ENCODE measurements around the gene TMEM167A.

The TMEM167A gene, protein sequence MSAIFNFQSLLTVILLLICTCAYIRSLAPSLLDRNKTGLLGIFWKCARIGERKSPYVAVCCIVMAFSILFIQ

GRCh38 chr5:83076742-83077661 lies at the start of gene TMEM167A, which contains the start of gene XRCC4:
TSS of gene TMEM167A (minus strand) at chr5:83077394. CDS start at chr5:83077323, 71 bp downstream.
TSS of gene XRCC4 (plus strand) at chr5:83077547. CDS start at chr5:83104920, 27,373 bp downstream.
- TF ChIP-seq CTCF (conservative IDR thresholded peaks at IDR 0.05; ENCODE audit: low read length) = no peak
- DNase-seq (ENCODE audit: low read depth) = peak; percentile 99
- H3K4me3 ChIP-seq (ENCODE audit: low read length) = peak within 1 kb of the TSS; percentile 85

DNA sequence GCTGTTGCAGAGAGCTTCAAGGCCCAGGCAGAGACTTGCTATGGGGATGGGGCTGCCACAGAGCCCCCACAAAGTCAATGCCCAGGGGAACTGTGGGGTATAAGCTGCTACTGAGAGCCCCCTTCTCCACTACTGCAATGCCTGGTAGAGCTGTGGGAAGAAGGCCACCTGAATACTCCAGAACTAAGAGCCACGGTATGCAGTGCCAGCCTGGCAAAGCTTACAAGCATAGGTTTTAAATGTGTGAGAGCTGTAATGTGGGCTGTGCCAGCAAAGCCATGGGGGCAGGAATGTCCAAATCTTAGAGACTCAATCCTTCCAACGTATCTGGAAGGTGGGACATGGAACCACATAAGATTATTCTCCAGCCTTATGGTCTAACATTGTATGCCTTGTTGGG lies 49.3 kb upstream of the TMEM167A start:
- H3K4me3 ChIP-seq (ENCODE audit: low read length) = no peak overlapping the region
- no peak for TF ChIP-seq CTCF (conservative IDR thresholded peaks at IDR 0.05; ENCODE audit: low read length)
- no peak for DNase-seq (ENCODE audit: low read depth)

DNA sequence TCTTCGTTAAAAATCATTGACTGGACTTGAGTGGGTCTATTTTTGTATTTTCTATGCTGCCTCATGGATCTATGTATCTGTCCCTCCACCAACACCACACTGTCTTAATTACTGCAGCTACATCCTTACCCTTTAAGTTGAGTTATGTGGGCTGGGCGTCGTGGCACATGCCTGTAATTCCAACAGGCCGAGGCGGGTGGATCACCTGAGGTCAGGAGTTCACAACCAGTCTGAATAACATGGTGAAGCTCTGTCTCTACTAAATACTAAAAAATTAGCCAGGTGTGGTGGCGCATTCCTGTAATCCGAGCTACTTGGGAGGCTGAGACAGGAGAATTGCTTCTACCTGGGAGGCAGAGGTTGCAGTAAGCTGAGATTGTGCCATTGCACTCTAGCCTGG lies 48.4 kb upstream of the TMEM167A start:
- H3K4me3 ChIP-seq (ENCODE audit: low read length) = no peak overlapping the region
- no peak for DNase-seq (ENCODE audit: low read depth)
- TF ChIP-seq CTCF (conservative IDR thresholded peaks at IDR 0.05; ENCODE audit: low read length) = no peak

- TF ChIP-seq CTCF (conservative IDR thresholded peaks at IDR 0.05; ENCODE audit: low read length) = no peak
- no peak overlapping the region for H3K4me3 ChIP-seq (ENCODE audit: low read length)
- no peak for DNase-seq (ENCODE audit: low read depth)
Observed at GRCh38 chr5:83124593-83124992, 47.4 kb upstream of the TMEM167A start.

DNA sequence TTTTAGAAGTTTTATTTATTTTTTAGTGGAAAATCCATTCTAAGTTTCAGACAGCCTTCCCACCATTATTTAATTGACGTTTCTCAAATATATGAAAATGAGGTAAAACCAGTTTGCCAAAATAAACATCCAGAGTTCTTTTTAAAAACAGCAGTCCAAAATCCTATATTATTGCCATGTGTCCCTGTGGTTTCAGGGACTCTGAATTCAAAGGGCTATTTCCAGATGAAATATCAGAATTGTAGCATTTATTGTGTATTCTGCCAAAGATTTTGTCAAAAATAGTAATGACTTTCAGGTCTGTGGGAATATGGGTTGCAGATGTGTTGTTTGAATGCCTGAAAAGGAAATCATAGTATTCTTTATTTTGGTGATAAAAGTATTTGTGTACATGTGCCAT lies 41.8 kb upstream of the TMEM167A start:
- no peak for TF ChIP-seq CTCF (conservative IDR thresholded peaks at IDR 0.05; ENCODE audit: low read length)
- no peak for DNase-seq (ENCODE audit: low read depth)
- H3K4me3 ChIP-seq (ENCODE audit: low read length) = no peak overlapping the region

- no peak for TF ChIP-seq CTCF (conservative IDR thresholded peaks at IDR 0.05; ENCODE audit: low read length)
- H3K4me3 ChIP-seq (ENCODE audit: low read length) = no peak overlapping the region
- DNase-seq (ENCODE audit: low read depth) = no peak
Observed at GRCh38 chr5:83118471-83118870, 41.3 kb upstream of the TMEM167A start.

DNA sequence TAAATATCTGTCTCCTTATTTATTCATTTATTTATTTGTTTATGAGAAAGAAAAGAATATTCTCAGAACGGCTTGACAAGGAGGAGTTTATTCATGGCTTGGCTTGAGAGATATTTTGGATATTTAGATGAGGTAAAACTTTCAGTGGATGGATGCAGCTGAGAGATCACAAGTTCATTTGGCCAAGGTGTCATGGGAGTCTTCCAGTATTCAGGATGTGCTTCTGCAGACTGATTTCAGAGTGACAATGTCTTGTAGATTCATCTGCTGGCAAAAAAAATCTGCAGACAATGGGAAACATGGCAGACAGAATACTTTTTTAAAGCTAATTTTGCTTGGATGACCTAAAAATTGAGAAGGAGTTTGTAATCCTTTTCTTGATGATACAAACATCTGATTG lies 38.6 kb upstream of the TMEM167A start:
- DNase-seq (ENCODE audit: low read depth) = no peak
- no peak overlapping the region for H3K4me3 ChIP-seq (ENCODE audit: low read length)
- TF ChIP-seq CTCF (conservative IDR thresholded peaks at IDR 0.05; ENCODE audit: low read length) = no peak
